ENCODE measurements around the gene ERGIC3.

GRCh38 chr20:35556871-35557270, 15.0 kb downstream of the ERGIC3 start:
- TF ChIP-seq ZNF546 (CRISPR knock-in tag; conservative IDR thresholded peaks at IDR 0.05) (no peak), ZNF740 (CRISPR knock-in tag; IDR thresholded peaks at IDR 0.05) (no peak), GABPA (IDR thresholded peaks at IDR 0.05; ENCODE audit: low read depth, low read length) (no peak), GABPA (CRISPR knock-in tag; IDR thresholded peaks at IDR 0.05; ENCODE audit: low read depth) (no peak), MED1 (CRISPR knock-in tag; IDR thresholded peaks at IDR 0.05) (no peak), NR2C2 (CRISPR knock-in tag; IDR thresholded peaks at IDR 0.05; ENCODE audit: borderline replicate concordance) (no peak), RAD21 (CRISPR knock-in tag; IDR thresholded peaks at IDR 0.05) (no peak), EZH2 (conservative IDR thresholded peaks at IDR 0.05; ENCODE audit: low read depth, low read length) (no peak)
- TF ChIP-seq, protein P1, sequence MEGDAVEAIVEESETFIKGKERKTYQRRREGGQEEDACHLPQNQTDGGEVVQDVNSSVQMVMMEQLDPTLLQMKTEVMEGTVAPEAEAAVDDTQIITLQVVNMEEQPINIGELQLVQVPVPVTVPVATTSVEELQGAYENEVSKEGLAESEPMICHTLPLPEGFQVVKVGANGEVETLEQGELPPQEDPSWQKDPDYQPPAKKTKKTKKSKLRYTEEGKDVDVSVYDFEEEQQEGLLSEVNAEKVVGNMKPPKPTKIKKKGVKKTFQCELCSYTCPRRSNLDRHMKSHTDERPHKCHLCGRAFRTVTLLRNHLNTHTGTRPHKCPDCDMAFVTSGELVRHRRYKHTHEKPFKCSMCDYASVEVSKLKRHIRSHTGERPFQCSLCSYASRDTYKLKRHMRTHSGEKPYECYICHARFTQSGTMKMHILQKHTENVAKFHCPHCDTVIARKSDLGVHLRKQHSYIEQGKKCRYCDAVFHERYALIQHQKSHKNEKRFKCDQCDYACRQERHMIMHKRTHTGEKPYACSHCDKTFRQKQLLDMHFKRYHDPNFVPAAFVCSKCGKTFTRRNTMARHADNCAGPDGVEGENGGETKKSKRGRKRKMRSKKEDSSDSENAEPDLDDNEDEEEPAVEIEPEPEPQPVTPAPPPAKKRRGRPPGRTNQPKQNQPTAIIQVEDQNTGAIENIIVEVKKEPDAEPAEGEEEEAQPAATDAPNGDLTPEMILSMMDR (CRISPR knock-in tag; IDR thresholded peaks at IDR 0.05): no peak
